Measurements from ENCODE around the gene CTSA. TPM values are rescaled to one million over a fixed set of nuclear protein-coding genes. Genes with fewer than 3 reads are reported as not detected.

The CTSA gene
- total RNA-seq, 1 experiment from 2014 or later: 282 TPM

GRCh38 chr20:45842169-45842812, 48.8 kb upstream of the CTSA start:
- no TSS peak for BruUV-seq (replicated peaks)
- no peak overlapping the region for H3K27ac Mint-ChIP-seq (ENCODE audit: unreplicated experiment)
- H3K9me3 Mint-ChIP-seq (ENCODE audit: unreplicated experiment): no peaks in the 10 kb centered on the region

GRCh38 chr20:45843506-45843905, 47.6 kb upstream of the CTSA start:
- no peak overlapping the region for H3K4me3 Mint-ChIP-seq (ENCODE audit: unreplicated experiment)
- H3K9me3 Mint-ChIP-seq (ENCODE audit: unreplicated experiment): no peaks in the 10 kb centered on the region
- ChIA-PET POLR2A (no interaction called here), CTCF (no interaction called here)
- Histone ChIP-seq H3K36me3 (ENCODE audit: control insufficient read depth, insufficient read depth, low read length) (peaks cover 7% of the 10 kb centered on the region; the same call in 1 of the 2 replicates), H3K4me3 (ENCODE audit: low read depth, low read length) (no peak overlapping the region), H3K27me3 (replicated peaks; ENCODE audit: control insufficient read depth, insufficient read depth, low read length) (no peaks in the 10 kb centered on the region), H3K4me1 (no peaks in the 10 kb centered on the region), H3K9me3 (no peaks in the 10 kb centered on the region)
- no peaks in the 10 kb centered on the region for H3K27me3 Mint-ChIP-seq (ENCODE audit: insufficient read depth, unreplicated experiment)
- H3K4me1 Mint-ChIP-seq (ENCODE audit: low read depth, unreplicated experiment): no peaks in the 10 kb centered on the region
- no TSS peak for BruUV-seq (replicated peaks)
- DNase-seq: no peak
- peak overlapping the region; percentile 46 for H3K27ac Mint-ChIP-seq (ENCODE audit: unreplicated experiment)
- peaks cover 44% of the 10 kb centered on the region for H3K36me3 Mint-ChIP-seq (ENCODE audit: insufficient read depth, unreplicated experiment)
- intact Hi-C loops (cut with micrococcal nuclease; ENCODE audit: unreplicated experiment): no loop called here
- TF ChIP-seq CTCF (IDR thresholded peaks at IDR 0.05; ENCODE audit: insufficient read depth in 1 of 2, low read depth in 1 of 2, low read length in 1 of 2, severe bottlenecking in 1 of 2, unreplicated experiment in 1 of 2): no peak

More at GRCh38 chr20:45842169-45842812, 48.8 kb upstream of the CTSA start:
- Mint-ChIP-seq H3K27me3 (ENCODE audit: insufficient read depth, unreplicated experiment) (no peaks in the 10 kb centered on the region), H3K4me1 (ENCODE audit: low read depth, unreplicated experiment) (no peaks in the 10 kb centered on the region), H3K4me3 (ENCODE audit: unreplicated experiment) (no peak overlapping the region), H3K36me3 (ENCODE audit: insufficient read depth, unreplicated experiment) (peaks cover 44% of the 10 kb centered on the region)
- no peak for DNase-seq
- CTCF ChIA-PET: interaction anchor here (0.5 to 0.9 kb wide), 2 partner anchors 127 to 575 kb away, joined by 4 to 5 read pairs; no protein-coding TSS in a partner anchor
- Histone ChIP-seq H3K36me3 (ENCODE audit: control insufficient read depth, insufficient read depth, low read length) (peaks cover 7% of the 10 kb centered on the region; the same call in 1 of the 2 replicates), H3K4me3 (ENCODE audit: low read depth, low read length) (no peak overlapping the region), H3K4me1 (no peaks in the 10 kb centered on the region), H3K9me3 (no peaks in the 10 kb centered on the region), H3K27me3 (replicated peaks; ENCODE audit: control insufficient read depth, insufficient read depth, low read length) (no peaks in the 10 kb centered on the region)
- intact Hi-C loops (cut with micrococcal nuclease; ENCODE audit: unreplicated experiment): no loop called here
- POLR2A ChIA-PET: interaction anchor here (0.6 kb wide), 1 partner anchor 76 kb away, joined by 4 read pairs; no protein-coding TSS in a partner anchor
- TF ChIP-seq CTCF (IDR thresholded peaks at IDR 0.05; ENCODE audit: insufficient read depth in 1 of 2, low read depth in 1 of 2, low read length in 1 of 2, severe bottlenecking in 1 of 2, unreplicated experiment in 1 of 2): no peak

- peaks cover 7% of the 10 kb centered on the region; the same call in 1 of the 2 replicates for H3K36me3 ChIP-seq (ENCODE audit: control insufficient read depth, insufficient read depth, low read length)
Observed at GRCh38 chr20:45845452-45845851, 45.7 kb upstream of the CTSA start.

More at GRCh38 chr20:45845452-45845851, 45.7 kb upstream of the CTSA start:
- no peak overlapping the region for H3K4me3 ChIP-seq (ENCODE audit: low read depth, low read length)
- DNase-seq: no peak
- H3K36me3 Mint-ChIP-seq (ENCODE audit: insufficient read depth, unreplicated experiment): peaks cover 42% of the 10 kb centered on the region
- TF ChIP-seq CTCF (IDR thresholded peaks at IDR 0.05; ENCODE audit: insufficient read depth in 1 of 2, low read depth in 1 of 2, low read length in 1 of 2, severe bottlenecking in 1 of 2, unreplicated experiment in 1 of 2): no peak
- H3K4me3 Mint-ChIP-seq (ENCODE audit: unreplicated experiment): no peak overlapping the region
- BruUV-seq (replicated peaks): no TSS peak
- no peaks in the 10 kb centered on the region for H3K4me1 ChIP-seq
- H3K9me3 Mint-ChIP-seq (ENCODE audit: unreplicated experiment): no peaks in the 10 kb centered on the region
- POLR2A ChIA-PET: no interaction called here
- no peaks in the 10 kb centered on the region for H3K27me3 ChIP-seq (replicated peaks; ENCODE audit: control insufficient read depth, insufficient read depth, low read length)
- H3K27me3 Mint-ChIP-seq (ENCODE audit: insufficient read depth, unreplicated experiment): no peaks in the 10 kb centered on the region
- no peaks in the 10 kb centered on the region for H3K4me1 Mint-ChIP-seq (ENCODE audit: low read depth, unreplicated experiment)
- no peak overlapping the region for H3K27ac Mint-ChIP-seq (ENCODE audit: unreplicated experiment)
- CTCF ChIA-PET: no interaction called here
- H3K9me3 ChIP-seq: no peaks in the 10 kb centered on the region
- intact Hi-C loops (cut with micrococcal nuclease; ENCODE audit: unreplicated experiment): no loop called here

All from Caco-2 (cell line).